Ovary (tissue), 9 donors: ENCODE measurements around the gene SPAG8. TPM values are rescaled to one million over a fixed set of nuclear protein-coding genes. Genes with fewer than 3 reads are reported as not detected.

Source experiments
- DNase-seq, 5 donors: peaks; one replicate each; pipeline ENCODE4 v3.0.0-alpha.2; 2019 to 2020
- H3K27ac ChIP-seq, 2 donors: fragments of 200-600 bp; one replicate each; pipeline versions ENCODE4 v1.5.1 to v1.8.0; 2019 to 2022
- H3K27me3 ChIP-seq: fragments of 200-600 bp; one replicate; pipeline ENCODE4 v1.8.0; 2022
- H3K36me3 ChIP-seq: fragments of 200-600 bp; sonication (generic); one replicate; pipeline ENCODE4 v1.5.1; 2019
- H3K4me1 ChIP-seq: one replicate; pipeline ENCODE4 v1.8.1; 2013; ENCODE audit warnings: mild to moderate bottlenecking, moderate library complexity; ENCODE audit not compliant: insufficient read depth
- H3K4me3 ChIP-seq: fragments of 200-600 bp; sonication (generic); one replicate; pipeline ENCODE4 v1.5.1; 2017
- H3K9me3 ChIP-seq, 2 donors: fragments of 200-600 bp in 1 of 2; sonication (generic) in 1 of 2; one replicate each; pipeline versions ENCODE4 v1.5.1 to v1.8.1; 2013 to 2019; ENCODE audit warnings: mild to moderate bottlenecking in 1 of 2, moderate library complexity in 1 of 2
- EP300 ChIP-seq: sonication (generic); formaldehyde crosslinking; IDR thresholded peaks from one replicate; pipeline ENCODE4 v1.6.1; 2017; ENCODE audit warnings: antibody characterized with exemption
- POLR2A ChIP-seq: fragments of 450-650 bp; IDR thresholded peaks from one replicate; pipeline ENCODE4 v1.6.1; 2017; ENCODE audit warnings: antibody characterized with exemption, mild to moderate bottlenecking, moderate library complexity
- WGBS, 3 donors: extraction: QIAGEN DNeasy Blood & Tissue Kit in 1 of 3; methylation state at CpG; one replicate each; pipeline versions ENCODE4 v1.1.5 to v1.1.7; 2013 to 2017; 5-methylcytosine and 5-hydroxymethylcytosine counted together
- intact Hi-C, 4 donors: fragments of 100-400 bp; cut with DNase I; formaldehyde crosslinking; loops; one replicate each; pipeline versions ENCODE4 v1.11.0 to v1.15.1; 2022 to 2023
- polyA plus RNA-seq, 2 donors: library from polyadenylated mRNA; stranded (reverse); fragments of 200-250 nt in 1 of 2; fragments of 350-450 nt in 1 of 2; fragmentation: Illumina TruSeq in 1 of 2; extraction: RNeasy Lipid Tissue Mini Kit (QIAGEN cat#74804) in 1 of 2; gene quantifications; one replicate each; pipeline ENCODE4 v1.2.3, GENCODE V29; 2013 to 2014
- total RNA-seq, 7 donors: library from RNA; depleted of rRNA in 2 of 7; stranded (reverse); fragments of >200 nt in 2 of 7; fragmentation: NEBNext Ultra II Directional in 3 of 7; extraction: Animal tissue kit (Norgen Biotek cat#: 25700) in 3 of 7; gene quantifications; one replicate each; pipeline versions ENCODE4 v1.1.0 to v1.2.4, GENCODE V29; 2016 to 2023
- TF ChIP-seq, protein P1 (sequence below), 3 donors: fragments of 450-650 bp in 2 of 3; fragments of 200-600 bp in 1 of 3; IDR thresholded peaks; one replicate each; pipeline versions ENCODE4 v1.5.1 to v1.8.0; 2016 to 2022; ENCODE audit warnings: antibody characterized with exemption in 3 of 3, mild to moderate bottlenecking in 1 of 3
- donor health status: DM: no; HTN: no; CAD: no; lungs with moderate emphysema.
- donor health status: DM: no; HTN: no; CAD: no.
- donor health status: Bipolar disorder and iron deficiency.
- donor health status: DM: yes; HTN: yes; CAD: no.
- donor health status: DM: no; HTN: no; CAD: no.
- donor health status: DM: yes; HTN: yes; CAD: no.

The SPAG8 gene
- total and polyA plus RNA-seq, 9 donors, result 2.1 to 28.1 (median 4.6) TPM

DNA sequence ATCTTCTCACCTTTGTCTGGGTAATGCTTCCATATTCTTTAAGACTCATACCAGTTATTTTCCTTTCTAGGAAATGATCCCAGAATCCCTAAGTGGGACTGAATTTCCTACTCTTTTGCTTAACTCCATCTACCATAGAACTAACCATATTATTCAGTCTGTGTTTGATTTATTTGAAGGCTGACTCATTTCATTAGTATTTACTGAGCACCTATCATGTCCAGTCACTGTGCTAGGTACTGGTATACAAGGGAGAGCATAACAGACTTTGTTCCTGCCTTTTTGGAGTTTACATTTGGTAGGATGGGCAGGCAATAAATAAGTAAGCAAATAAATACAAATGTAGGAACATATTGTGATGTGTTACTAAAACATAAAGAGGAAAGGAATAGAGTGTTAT is 16.4 kb downstream of the SPAG8 start:
- peaks cover 7% of the 10 kb centered on the region for H3K4me1 ChIP-seq
- no peaks in the 10 kb centered on the region for H3K9me3 ChIP-seq
- intact Hi-C loops, result loop anchor here in 1 of 4 donors (10.0 kb wide), 1 partner anchor 149 kb away; no protein-coding TSS in a partner anchor

DNA sequence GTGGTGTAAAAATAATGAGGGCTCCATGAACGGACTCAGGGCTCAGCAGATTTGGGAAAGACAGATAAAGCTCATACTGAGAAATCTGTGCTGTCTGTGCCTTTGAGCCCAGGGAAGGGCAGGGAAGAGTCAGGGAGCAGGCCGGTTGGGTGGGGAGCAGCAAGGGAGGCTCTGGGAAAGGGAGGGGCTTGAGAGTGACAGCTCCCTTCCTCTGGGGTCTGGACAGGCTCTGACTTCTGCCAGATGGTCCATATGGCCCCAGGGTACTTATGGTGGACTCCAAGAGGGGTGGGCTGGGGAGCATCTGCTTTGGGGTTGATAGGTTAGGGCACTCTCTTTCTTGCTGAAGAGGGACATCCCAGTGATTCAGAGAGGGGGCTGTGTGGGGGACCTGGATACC is 18.6 kb downstream of the SPAG8 start:
- no peak for DNase-seq
- intact Hi-C loops, result loop anchor here in 3 of 4 donors (5.0 to 10.0 kb wide), 4 partner anchors 89 to 154 kb away; no protein-coding TSS in a partner anchor
- no peaks in the 10 kb centered on the region for H3K36me3 ChIP-seq
- TF ChIP-seq, protein P1, sequence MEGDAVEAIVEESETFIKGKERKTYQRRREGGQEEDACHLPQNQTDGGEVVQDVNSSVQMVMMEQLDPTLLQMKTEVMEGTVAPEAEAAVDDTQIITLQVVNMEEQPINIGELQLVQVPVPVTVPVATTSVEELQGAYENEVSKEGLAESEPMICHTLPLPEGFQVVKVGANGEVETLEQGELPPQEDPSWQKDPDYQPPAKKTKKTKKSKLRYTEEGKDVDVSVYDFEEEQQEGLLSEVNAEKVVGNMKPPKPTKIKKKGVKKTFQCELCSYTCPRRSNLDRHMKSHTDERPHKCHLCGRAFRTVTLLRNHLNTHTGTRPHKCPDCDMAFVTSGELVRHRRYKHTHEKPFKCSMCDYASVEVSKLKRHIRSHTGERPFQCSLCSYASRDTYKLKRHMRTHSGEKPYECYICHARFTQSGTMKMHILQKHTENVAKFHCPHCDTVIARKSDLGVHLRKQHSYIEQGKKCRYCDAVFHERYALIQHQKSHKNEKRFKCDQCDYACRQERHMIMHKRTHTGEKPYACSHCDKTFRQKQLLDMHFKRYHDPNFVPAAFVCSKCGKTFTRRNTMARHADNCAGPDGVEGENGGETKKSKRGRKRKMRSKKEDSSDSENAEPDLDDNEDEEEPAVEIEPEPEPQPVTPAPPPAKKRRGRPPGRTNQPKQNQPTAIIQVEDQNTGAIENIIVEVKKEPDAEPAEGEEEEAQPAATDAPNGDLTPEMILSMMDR (IDR thresholded peaks at IDR 0.05), result no peak
- TF ChIP-seq EP300 (no peak), POLR2A (no peak)
- WGBS, 3 donors, result 29 to 41% (median 37%) methylated on average over 2 of the region's 2 CpGs
- H3K27ac ChIP-seq, result no peak overlapping the region
- H3K4me1 ChIP-seq, result peaks cover 7% of the 10 kb centered on the region
- no peaks in the 10 kb centered on the region for H3K27me3 ChIP-seq
- H3K4me3 ChIP-seq, result no peak overlapping the region
- no peaks in the 10 kb centered on the region for H3K9me3 ChIP-seq

More for the DNA sequence above, 16.4 kb downstream of the SPAG8 start:
- H3K4me3 ChIP-seq, result no peak overlapping the region
- TF ChIP-seq POLR2A (no peak), EP300 (no peak)
- TF ChIP-seq, protein P1 (IDR thresholded peaks at IDR 0.05), result no peak
- H3K27me3 ChIP-seq, result no peaks in the 10 kb centered on the region
- H3K36me3 ChIP-seq, result no peaks in the 10 kb centered on the region
- no peak for DNase-seq
- H3K27ac ChIP-seq, result no peak overlapping the region

DNA sequence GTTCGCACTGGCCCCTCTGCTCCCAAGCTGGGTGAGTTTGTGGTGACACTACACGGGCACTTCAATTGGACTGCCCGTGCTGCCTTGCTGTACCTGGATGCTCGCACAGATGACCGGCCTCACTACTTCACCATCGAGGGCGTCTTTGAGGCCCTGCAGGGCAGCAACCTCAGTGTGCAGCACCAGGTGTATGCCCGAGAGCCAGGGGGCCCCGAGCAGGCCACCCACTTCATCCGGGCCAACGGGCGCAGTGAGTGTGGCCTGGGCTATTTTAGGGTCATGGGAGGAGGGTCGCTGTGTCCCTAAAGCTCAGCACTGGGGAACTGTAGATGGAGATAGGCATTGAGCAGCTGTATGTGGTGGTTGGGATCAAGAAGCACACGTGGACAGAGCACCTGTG is 19.2 kb downstream of the SPAG8 start:
- TF ChIP-seq, protein P1 (IDR thresholded peaks at IDR 0.05), result no peak
- TF ChIP-seq POLR2A, result no peak
- TF ChIP-seq EP300, result no peak
- DNase-seq, result no peak
- no peaks in the 10 kb centered on the region for H3K36me3 ChIP-seq
- WGBS, 3 donors, result 75 to 82% (median 80%) methylated on average over 14 of the region's 14 CpGs
- H3K9me3 ChIP-seq, result no peaks in the 10 kb centered on the region
- no peak overlapping the region for H3K27ac ChIP-seq
- H3K4me1 ChIP-seq, result peaks cover 7% of the 10 kb centered on the region
- H3K4me3 ChIP-seq, result peak overlapping the region; percentile 33
- intact Hi-C loops, result loop anchor here (1.0 to 10.0 kb wide), 5 partner anchors 89 to 154 kb away; no protein-coding TSS in a partner anchor
- no peaks in the 10 kb centered on the region for H3K27me3 ChIP-seq

DNA sequence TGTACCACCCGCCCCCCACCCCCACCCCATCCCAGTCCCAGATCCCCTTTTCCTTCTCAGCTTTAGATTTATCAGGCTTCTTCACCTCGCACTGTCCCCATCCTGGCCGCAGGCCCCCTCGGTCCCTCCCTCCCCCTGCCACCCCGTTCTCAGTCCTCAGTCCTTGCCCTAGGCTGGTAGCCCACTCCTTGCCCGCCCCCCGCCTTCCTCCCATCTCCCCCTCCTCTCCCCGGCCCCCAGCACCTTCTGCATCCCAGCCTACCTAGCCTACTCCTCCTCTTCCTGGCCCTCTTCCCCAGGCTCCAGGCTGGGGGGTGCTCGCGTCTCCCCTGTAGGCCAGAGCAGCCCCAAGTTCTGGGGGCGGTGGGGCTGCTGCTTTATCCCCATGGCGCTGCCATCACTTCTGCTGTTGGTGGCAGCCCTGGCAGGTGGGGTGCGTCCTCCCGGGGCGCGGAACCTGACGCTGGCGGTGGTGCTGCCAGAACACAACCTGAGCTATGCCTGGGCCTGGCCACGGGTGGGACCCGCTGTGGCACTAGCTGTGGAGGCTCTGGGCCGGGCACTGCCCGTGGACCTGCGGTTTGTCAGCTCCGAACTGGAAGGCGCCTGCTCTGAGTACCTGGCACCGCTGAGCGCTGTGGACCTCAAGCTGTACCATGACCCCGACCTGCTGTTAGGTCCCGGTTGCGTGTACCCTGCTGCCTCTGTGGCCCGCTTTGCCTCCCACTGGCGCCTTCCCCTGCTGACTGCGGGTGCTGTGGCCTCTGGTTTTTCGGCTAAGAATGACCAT is 19.8 kb downstream of the SPAG8 start:
- no peaks in the 10 kb centered on the region for H3K9me3 ChIP-seq
- H3K27me3 ChIP-seq, result no peaks in the 10 kb centered on the region
- intact Hi-C loops, result loop anchor here (1.0 to 10.0 kb wide), 5 partner anchors 90 to 155 kb away; no protein-coding TSS in a partner anchor
- peak overlapping the region in 1 of 2 donors; percentile 67 for H3K27ac ChIP-seq
- DNase-seq, result peak in 4 of 5 donors; percentile 27 to 55 (median 46)
- H3K36me3 ChIP-seq, result no peaks in the 10 kb centered on the region
- peak overlapping the region; percentile 33 for H3K4me3 ChIP-seq
- H3K4me1 ChIP-seq, result peaks cover 7% of the 10 kb centered on the region
- 63 to 67% (median 66%) methylated on average over 34 of the region's 34 CpGs for WGBS, 3 donors
- TF ChIP-seq, protein P1 (IDR thresholded peaks at IDR 0.05), result no peak
- no peak for TF ChIP-seq POLR2A
- TF ChIP-seq EP300, result no peak
